Head of caudate nucleus (tissue), 42 donors: ENCODE measurements around the gene KIF3B.

Source experiments
- DNase-seq, 42 donors: peaks; one replicate each; pipeline versions ENCODE4 v3.0.0 to v3.0.0-alpha.2; 2020 to 2021; ENCODE audit warnings: mixed read lengths in 7 of 42
- intact Hi-C: fragments of 100-400 bp; cut with DNase I; formaldehyde crosslinking; loops from one replicate; pipeline ENCODE4 v1.15.0; 2022

KIF3B gene

GRCh38 chr20:32277361-32278198 is at the start of gene KIF3B:
KIF3B (plus strand) TSS chr20:32277651; CDS start chr20:32309778, 32,127 bp downstream.
- intact Hi-C loops = loop anchor here (10.0 kb wide), 1 partner anchor 73 kb away; the partner anchor contains the start of genes PLAGL2 and POFUT1

GRCh38 chr20:32227744-32228688 is 49.4 kb upstream of the KIF3B start:
- intact Hi-C loops = no loop called here
- peak in 9 of 42 donors; percentile 7 to 44 (median 18) for DNase-seq

More at GRCh38 chr20:32277361-32278198, at the start of gene KIF3B:
- DNase-seq = peak; percentile 82 to 97 (median 92)

- DNase-seq = no peak
These were observed 48.2 kb upstream of the KIF3B start for GRCh38 chr20:32229251-32229747.

GRCh38 chr20:32230707-32231106 is 46.7 kb upstream of the KIF3B start:
- no peak for DNase-seq
- intact Hi-C loops = no loop called here

More at GRCh38 chr20:32229251-32229747, 48.2 kb upstream of the KIF3B start:
- intact Hi-C loops = no loop called here

- intact Hi-C loops = no loop called here
- no peak for DNase-seq
These were observed 46.2 kb upstream of the KIF3B start for GRCh38 chr20:32231245-32231644.

- intact Hi-C loops = no loop called here
- peak in 13 of 42 donors; percentile 7 to 52 (median 24) for DNase-seq
These were observed 45.6 kb upstream of the KIF3B start for GRCh38 chr20:32231847-32232246.

- no peak for DNase-seq
- intact Hi-C loops = no loop called here
These were observed 45.0 kb upstream of the KIF3B start for GRCh38 chr20:32232326-32232886.

- intact Hi-C loops = no loop called here
- DNase-seq = no peak
These were observed 44.2 kb upstream of the KIF3B start for GRCh38 chr20:32233286-32233685.

- intact Hi-C loops = no loop called here
These were observed 43.2 kb upstream of the KIF3B start for GRCh38 chr20:32234135-32234808.

GRCh38 chr20:32235331-32236047 is 42.0 kb upstream of the KIF3B start:
- DNase-seq = peak in 1 of 42 donors; percentile 44

More at GRCh38 chr20:32234135-32234808, 43.2 kb upstream of the KIF3B start:
- no peak for DNase-seq

GRCh38 chr20:32236048-32236533 is 41.4 kb upstream of the KIF3B start:
- intact Hi-C loops = no loop called here

More at GRCh38 chr20:32235331-32236047, 42.0 kb upstream of the KIF3B start:
- intact Hi-C loops = no loop called here

GRCh38 chr20:32236819-32237218 is 40.6 kb upstream of the KIF3B start:
- intact Hi-C loops = no loop called here
- DNase-seq = no peak

More at GRCh38 chr20:32236048-32236533, 41.4 kb upstream of the KIF3B start:
- no peak for DNase-seq

- no peak for DNase-seq
- intact Hi-C loops = no loop called here
These were observed 40.0 kb upstream of the KIF3B start for GRCh38 chr20:32237419-32237818.

GRCh38 chr20:32238483-32239425 is 38.7 kb upstream of the KIF3B start:
- DNase-seq = no peak
- intact Hi-C loops = no loop called here

- DNase-seq = no peak
These were observed 37.2 kb upstream of the KIF3B start for GRCh38 chr20:32240205-32240604.

GRCh38 chr20:32241807-32242206 is 35.6 kb upstream of the KIF3B start:
- DNase-seq = no peak
- intact Hi-C loops = no loop called here

More at GRCh38 chr20:32240205-32240604, 37.2 kb upstream of the KIF3B start:
- intact Hi-C loops = no loop called here
